SK-N-MC (cell line): ENCODE measurements around the gene NKX1-1.

Experiments
- EZH2 ChIP-seq: fragments of 200-600 bp; sonication (generic); IDR thresholded peaks from one replicate; pipeline ENCODE4 v1.6.1; 2017; ENCODE audit warnings: antibody characterized with exemption
- POLR2AphosphoS5 ChIP-seq: IDR thresholded peaks from 2 replicates; pipeline ENCODE4 v1.6.1; 2012; ENCODE audit warnings: mild to moderate bottlenecking, low read depth, low read length, borderline replicate concordance

DNA sequence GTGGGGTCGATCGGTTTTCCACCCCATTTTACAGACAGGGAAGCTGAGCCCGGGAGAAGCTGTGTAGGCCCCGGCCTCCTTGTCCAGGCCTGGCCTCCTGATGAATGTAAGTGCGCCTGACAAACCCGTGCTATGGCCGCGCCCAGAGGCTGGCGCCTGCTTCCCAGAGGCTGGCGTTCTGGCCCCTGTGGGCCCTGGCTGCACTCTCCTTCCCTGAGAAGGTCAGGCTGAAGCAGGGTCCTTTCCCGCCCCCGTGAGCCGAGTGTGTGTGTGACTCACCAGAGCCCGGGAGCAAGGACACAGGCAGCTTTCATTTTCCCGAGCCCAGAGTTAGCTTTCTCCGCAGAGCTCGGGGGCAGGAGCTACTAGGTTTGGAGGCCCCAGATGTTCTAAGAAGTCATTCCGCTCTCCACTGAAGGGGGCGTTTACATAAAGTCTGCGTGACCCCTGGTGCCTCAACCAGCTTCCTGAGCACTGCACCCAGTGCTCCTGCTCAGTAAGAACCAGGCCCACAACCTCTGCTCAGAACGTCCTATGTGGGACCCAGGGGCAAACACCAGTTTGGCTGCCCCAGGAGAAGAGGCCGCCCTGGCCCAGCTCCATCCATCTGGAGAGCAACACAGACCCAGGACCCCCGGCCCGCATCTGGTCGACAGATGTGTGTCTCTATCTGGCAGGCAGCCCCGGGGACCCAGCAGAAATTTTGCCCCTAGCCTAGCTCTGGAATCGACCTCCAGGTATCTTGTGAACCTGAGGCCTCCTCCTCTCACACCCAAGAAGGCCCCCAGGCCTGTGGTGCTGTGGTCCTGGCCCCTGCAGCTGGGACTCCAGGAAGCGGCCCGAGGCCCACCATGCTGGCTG, 45.6 kb downstream of the NKX1-1 start:
- no peak for TF ChIP-seq POLR2AphosphoS5
- no peak for TF ChIP-seq EZH2
